Aorta (tissue), 5 donors: ENCODE data around the gene GH2. TPM values are rescaled to one million over a fixed set of nuclear protein-coding genes. Genes with fewer than 3 reads are reported as not detected.
"Not testable (repeated sequence)": the region's sequence is repeated elsewhere in the genome, so short reads cannot be mapped to it uniquely, and the experiment has no call there.

Experiments
- ATAC-seq: fragments of 200-7000 bp; cut with Tn5 transposase; one replicate; pipeline ENCODE4 v1.9.1; 2022; ENCODE audit warnings: moderate library complexity; ENCODE audit not compliant: low FRiP score
- DNase-seq, 2 donors: peaks; one replicate each; pipeline ENCODE4 v3.0.0-alpha.2; 2020
- H3K27ac ChIP-seq, 2 donors: one replicate each; pipeline ENCODE4 v1.5.1; 2013; ENCODE audit warnings: low read length in 2 of 2, mild to moderate bottlenecking in 2 of 2, moderate library complexity in 2 of 2, control low read depth in 1 of 2, inconsistent platforms in 1 of 2, low read depth in 1 of 2
- H3K27me3 ChIP-seq, 2 donors: one replicate each; pipeline ENCODE4 v1.6.1; 2013; ENCODE audit warnings: control low read depth in 1 of 2, low read length in 1 of 2, mild to moderate bottlenecking in 1 of 2, moderate library complexity in 1 of 2; ENCODE audit not compliant: insufficient read depth in 2 of 2, control insufficient read depth in 1 of 2
- H3K36me3 ChIP-seq, 2 donors: one replicate each; pipeline ENCODE4 v1.6.1; 2013; ENCODE audit warnings: control low read depth in 1 of 2, low read length in 1 of 2, mild to moderate bottlenecking in 1 of 2; ENCODE audit not compliant: insufficient read depth in 2 of 2, control insufficient read depth in 1 of 2
- H3K4me1 ChIP-seq, 2 donors: one replicate each; pipeline ENCODE4 v1.6.1; 2013; ENCODE audit warnings: low read length in 2 of 2, control low read depth in 1 of 2, mild to moderate bottlenecking in 1 of 2, moderate library complexity in 1 of 2; ENCODE audit not compliant: insufficient read depth in 2 of 2, control insufficient read depth in 1 of 2
- H3K4me3 ChIP-seq, 2 donors: one replicate each; pipeline ENCODE4 v1.5.1; 2013; ENCODE audit warnings: low read length in 2 of 2, control low read depth in 1 of 2, mild to moderate bottlenecking in 1 of 2
- H3K9me3 ChIP-seq: one replicate; pipeline ENCODE4 v1.6.1; 2013; ENCODE audit warnings: mild to moderate bottlenecking, low read length; ENCODE audit not compliant: control insufficient read depth
- WGBS, 2 donors: extraction: QIAGEN DNeasy Blood & Tissue Kit; methylation state at CpG; one replicate each; pipeline ENCODE4 v1.1.7; 2013; 5-methylcytosine and 5-hydroxymethylcytosine counted together
- intact Hi-C, 2 donors: fragments of 100-400 bp; cut with DNase I; formaldehyde crosslinking; loops; one replicate each; pipeline versions ENCODE4 v1.14.2 to v1.15.0; 2022
- polyA plus RNA-seq, 2 donors: library from polyadenylated mRNA; stranded (reverse); fragments of 200-250 nt; gene quantifications; one replicate each; pipeline ENCODE4 v1.2.3, GENCODE V29; 2013
- total RNA-seq, 2 donors: library from RNA; stranded (reverse); fragmentation: NEBNext Ultra II Directional; extraction: Animal tissue kit (Norgen Biotek cat#: 25700); gene quantifications; one replicate each; pipeline ENCODE4 v1.2.1, GENCODE V29; 2021
- donor health status: healthy with polysubstance abuse.
- donor health status: Bipolar disorder and iron deficiency.
- donor health status: DM: no; HTN: no; CAD: no.
- donor health status: DM: no; HTN: no; CAD: no.
- donor health status: DM: yes; HTN: yes; CAD: no.

The GH2 gene
- total and polyA plus RNA-seq, 4 donors: not detected

- H3K36me3 ChIP-seq, H3K27ac ChIP-seq, ATAC-seq, H3K9me3 ChIP-seq, DNase-seq, H3K4me1 ChIP-seq, intact Hi-C loops, H3K4me3 ChIP-seq, H3K27me3 ChIP-seq: not testable (repeated sequence)
- 95 to 98% methylated on average over 8 of the region's 8 CpGs for WGBS, 2 donors
These were observed 23.1 kb upstream of the GH2 start for GRCh38 chr17:63904796-63905195.

GRCh38 chr17:63903787-63904201 is 22.1 kb upstream of the GH2 start:
- DNase-seq, H3K9me3 ChIP-seq, H3K4me3 ChIP-seq, H3K27ac ChIP-seq, ATAC-seq, intact Hi-C loops, H3K27me3 ChIP-seq, H3K36me3 ChIP-seq, H3K4me1 ChIP-seq: not testable (repeated sequence)
- 46 to 52% methylated on average over 5 of the region's 5 CpGs for WGBS, 2 donors

- H3K9me3 ChIP-seq, H3K4me3 ChIP-seq, H3K27ac ChIP-seq, H3K27me3 ChIP-seq, DNase-seq, H3K4me1 ChIP-seq, intact Hi-C loops, ATAC-seq, H3K36me3 ChIP-seq: not testable (repeated sequence)
- WGBS, 2 donors: 82 to 93% methylated on average over 2 of the region's 2 CpGs
These were observed 20.2 kb upstream of the GH2 start for GRCh38 chr17:63901971-63902370.

- 88 to 89% methylated on average over 6 of the region's 6 CpGs for WGBS, 2 donors
- H3K4me1 ChIP-seq, H3K27me3 ChIP-seq, intact Hi-C loops, H3K36me3 ChIP-seq, H3K4me3 ChIP-seq, DNase-seq, H3K27ac ChIP-seq, H3K9me3 ChIP-seq, ATAC-seq: not testable (repeated sequence)
These were observed 17.4 kb upstream of the GH2 start for GRCh38 chr17:63898899-63899798.

- H3K4me3 ChIP-seq, H3K27ac ChIP-seq, intact Hi-C loops, H3K4me1 ChIP-seq, H3K36me3 ChIP-seq, DNase-seq, H3K9me3 ChIP-seq, ATAC-seq, H3K27me3 ChIP-seq: not testable (repeated sequence)
- 88 to 92% methylated on average over 9 to 11 of the region's 14 CpGs for WGBS, 2 donors
These were observed 15.0 kb upstream of the GH2 start, which contains the start of gene CSH1 for GRCh38 chr17:63896524-63897354. Gene CSH1 (minus strand): TSS chr17:63896574. CDS start chr17:63896511, 63 bp downstream.

GRCh38 chr17:63894821-63895220 is 13.1 kb upstream of the GH2 start:
- intact Hi-C loops, H3K36me3 ChIP-seq, H3K27ac ChIP-seq, ATAC-seq, H3K9me3 ChIP-seq, DNase-seq, H3K27me3 ChIP-seq, H3K4me1 ChIP-seq, H3K4me3 ChIP-seq: not testable (repeated sequence)
- WGBS, 2 donors: 95 to 99% methylated on average over 4 to 10 of the region's 10 CpGs

GRCh38 chr17:63894021-63894420 is 12.3 kb upstream of the GH2 start:
- H3K36me3 ChIP-seq, H3K4me1 ChIP-seq, H3K9me3 ChIP-seq, intact Hi-C loops, ATAC-seq, DNase-seq, H3K27ac ChIP-seq, H3K27me3 ChIP-seq, H3K4me3 ChIP-seq: not testable (repeated sequence)
- 62 to 74% methylated on average over 3 of the region's 3 CpGs for WGBS, 2 donors

- H3K27ac ChIP-seq, DNase-seq, H3K4me1 ChIP-seq, ATAC-seq, H3K9me3 ChIP-seq, H3K36me3 ChIP-seq, intact Hi-C loops, H3K4me3 ChIP-seq, H3K27me3 ChIP-seq: not testable (repeated sequence)
- WGBS, 2 donors: 63 to 69% methylated on average over 11 of the region's 11 CpGs
These were observed 10.7 kb upstream of the GH2 start for GRCh38 chr17:63892316-63893037.
